IPS DF 6.9 (cell line): ENCODE data around the gene DMAP1.

Experiments used
- DNase-seq: peaks from one replicate; pipeline ENCODE4 v3.0.0-alpha.2; 2013; ENCODE audit warnings: low read depth, low spot score
- H3K27ac ChIP-seq: one replicate; pipeline ENCODE4 v1.5.1; 2013; ENCODE audit warnings: low read length, control low read depth
- H3K27me3 ChIP-seq: 2 replicates; pipeline ENCODE4 v1.6.1; 2013; ENCODE audit warnings: mild to moderate bottlenecking, low read length; ENCODE audit not compliant: control insufficient read depth, insufficient read depth
- H3K36me3 ChIP-seq: 2 replicates; pipeline ENCODE4 v1.6.1; 2013; ENCODE audit warnings: low read length; ENCODE audit not compliant: control insufficient read depth, insufficient read depth
- H3K4me1 ChIP-seq: 2 replicates; pipeline ENCODE4 v1.6.1; 2013; ENCODE audit warnings: low read length; ENCODE audit not compliant: control insufficient read depth, insufficient read depth
- H3K4me3 ChIP-seq: 2 replicates; pipeline ENCODE4 v1.5.1; 2013; ENCODE audit warnings: mild to moderate bottlenecking, low read length
- H3K9me3 ChIP-seq: 2 replicates; pipeline ENCODE4 v1.6.1; 2013; ENCODE audit warnings: low read length, inconsistent platforms; ENCODE audit not compliant: control insufficient read depth, insufficient read depth
- WGBS: extraction: QIAGEN DNeasy Blood & Tissue Kit; methylation state at CpG from one replicate; pipeline ENCODE4 v1.1.7; 2013; ENCODE audit warnings: mixed read lengths, missing lambda C conversion rate; ENCODE audit not compliant: insufficient read length, insufficient coverage; 5-methylcytosine and 5-hydroxymethylcytosine counted together

The DMAP1 gene

GRCh38 chr1:44240802-44241671 is 27.8 kb downstream of the DMAP1 start:
- no peak for DNase-seq
- Histone ChIP-seq H3K36me3 (no peaks in the 10 kb centered on the region), H3K27ac (no peak overlapping the region), H3K9me3 (no peaks in the 10 kb centered on the region), H3K4me1 (peaks cover 9% of the 10 kb centered on the region), H3K27me3 (no peaks in the 10 kb centered on the region), H3K4me3 (no peak overlapping the region)
- no CpG with 5 or more reads among the region's 9 CpGs for WGBS

DNA sequence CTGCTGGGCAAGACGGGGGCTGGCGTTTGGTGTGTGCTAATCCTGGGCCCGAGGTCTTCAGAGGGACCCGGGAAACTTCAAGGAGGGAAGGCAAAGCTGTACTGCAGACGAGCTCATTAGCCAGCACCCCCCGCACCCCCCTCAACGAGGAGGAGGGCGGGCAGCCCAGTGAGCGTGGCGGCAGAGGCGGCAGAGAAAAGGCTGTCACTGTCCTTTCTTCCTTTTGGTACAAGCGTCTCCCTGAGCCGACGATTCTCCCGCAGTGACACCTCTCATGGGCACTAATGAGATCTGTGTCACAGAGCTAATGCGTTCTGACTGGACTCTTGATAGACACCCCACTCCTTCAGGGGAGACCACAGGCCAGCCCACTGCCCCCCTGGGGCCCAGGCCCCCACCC is 29.5 kb downstream of the DMAP1 start:
- Histone ChIP-seq H3K4me1 (peaks cover 9% of the 10 kb centered on the region), H3K27ac (no peak overlapping the region), H3K36me3 (no peaks in the 10 kb centered on the region), H3K9me3 (no peaks in the 10 kb centered on the region), H3K27me3 (no peaks in the 10 kb centered on the region), H3K4me3 (no peak overlapping the region)
- no CpG with 5 or more reads among the region's 16 CpGs for WGBS
- DNase-seq, result no peak

DNA sequence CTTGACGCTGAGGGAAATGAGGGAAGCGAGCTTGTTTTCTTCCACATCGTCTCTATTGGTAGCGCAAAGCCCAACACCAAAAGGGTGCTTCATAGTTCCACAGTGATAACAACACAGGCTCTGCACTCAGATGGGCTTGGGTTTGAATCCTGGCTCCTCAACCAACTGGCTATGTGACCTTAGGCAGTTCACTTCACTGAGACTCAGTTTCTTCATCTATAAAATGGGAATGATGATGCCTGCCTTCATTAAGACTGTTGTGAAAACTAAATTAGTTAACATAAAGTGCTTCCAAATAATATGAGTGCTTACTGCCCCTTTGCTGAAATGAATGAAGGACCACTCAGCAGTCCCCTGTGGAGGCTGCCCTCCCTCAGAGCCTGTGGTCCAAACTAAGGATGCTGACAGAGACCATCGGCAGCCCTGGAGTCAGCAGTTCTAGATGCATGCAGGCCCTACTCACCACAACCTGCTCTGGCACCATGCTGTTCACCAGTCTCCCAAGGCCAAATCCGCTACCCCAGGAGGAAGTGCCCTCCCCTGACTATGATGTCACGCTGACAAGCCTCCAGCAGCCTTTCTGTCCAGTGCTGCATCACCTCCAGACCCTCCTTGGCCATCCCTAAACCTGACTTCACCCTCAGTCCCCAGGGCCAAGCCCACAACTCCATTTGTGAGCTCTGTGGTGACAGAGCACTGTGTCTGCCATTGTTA is 30.7 kb downstream of the DMAP1 start:
- Histone ChIP-seq H3K36me3 (no peaks in the 10 kb centered on the region), H3K9me3 (no peaks in the 10 kb centered on the region), H3K4me1 (peaks cover 6% of the 10 kb centered on the region; the same call in 1 of the 2 replicates), H3K27me3 (no peaks in the 10 kb centered on the region), H3K4me3 (no peak overlapping the region), H3K27ac (no peak overlapping the region)
- no peak for DNase-seq
- no CpG with 5 or more reads among the region's 7 CpGs for WGBS

DNA sequence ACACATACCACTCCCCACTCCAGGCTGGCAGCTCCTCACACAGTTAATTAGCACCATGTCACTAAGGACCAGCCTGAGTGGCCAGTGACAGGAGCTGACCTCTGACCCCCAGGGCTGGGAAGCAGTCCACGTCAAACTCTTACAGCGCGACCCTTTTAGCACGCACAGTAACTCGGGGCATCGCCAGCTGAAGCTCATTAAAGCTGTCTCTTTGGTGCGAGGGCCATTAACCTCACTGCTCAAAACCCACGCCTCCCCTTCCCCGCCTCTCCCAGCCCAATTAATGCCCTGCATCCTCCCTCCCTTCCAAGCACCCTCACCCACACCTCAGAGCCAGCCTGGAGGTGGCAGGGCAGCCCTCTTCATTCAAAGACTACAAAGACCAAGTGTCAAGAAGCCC is 31.7 kb downstream of the DMAP1 start:
- peaks cover 1% of the 10 kb centered on the region; the same call in 1 of the 2 replicates for H3K4me1 ChIP-seq
- no peaks in the 10 kb centered on the region for H3K36me3 ChIP-seq
- no peak overlapping the region for H3K27ac ChIP-seq
- H3K4me3 ChIP-seq, result no peak overlapping the region
- H3K9me3 ChIP-seq, result no peaks in the 10 kb centered on the region
- no peaks in the 10 kb centered on the region for H3K27me3 ChIP-seq
- no peak for DNase-seq
- WGBS, result no CpG with 5 or more reads among the region's 9 CpGs

GRCh38 chr1:44246806-44247205 is 33.5 kb downstream of the DMAP1 start:
- no peaks in the 10 kb centered on the region for H3K36me3 ChIP-seq
- no CpG with 5 or more reads among the region's 2 CpGs for WGBS

GRCh38 chr1:44249543-44249942 is 36.3 kb downstream of the DMAP1 start:
- H3K27me3 ChIP-seq, result no peaks in the 10 kb centered on the region
- WGBS, result no CpG with 5 or more reads among the region's 7 CpGs
- H3K27ac ChIP-seq, result no peak overlapping the region
- H3K4me1 ChIP-seq, result no peaks in the 10 kb centered on the region
- no peaks in the 10 kb centered on the region for H3K9me3 ChIP-seq
- no peak overlapping the region for H3K4me3 ChIP-seq
- H3K36me3 ChIP-seq, result no peaks in the 10 kb centered on the region
- no peak for DNase-seq

More at GRCh38 chr1:44246806-44247205, 33.5 kb downstream of the DMAP1 start:
- H3K27ac ChIP-seq, result no peak overlapping the region
- H3K27me3 ChIP-seq, result no peaks in the 10 kb centered on the region
- no peak overlapping the region for H3K4me3 ChIP-seq
- H3K9me3 ChIP-seq, result no peaks in the 10 kb centered on the region
- H3K4me1 ChIP-seq, result no peaks in the 10 kb centered on the region
- no peak for DNase-seq

- Histone ChIP-seq H3K27ac (no peak overlapping the region), H3K9me3 (no peaks in the 10 kb centered on the region), H3K36me3 (no peaks in the 10 kb centered on the region), H3K27me3 (no peaks in the 10 kb centered on the region), H3K4me1 (no peaks in the 10 kb centered on the region), H3K4me3 (no peak overlapping the region)
- DNase-seq, result no peak
- WGBS, result no CpG with 5 or more reads among the region's 33 CpGs
These were observed 37.0 kb downstream of the DMAP1 start for GRCh38 chr1:44250068-44250781.

GRCh38 chr1:44251486-44251885 is 38.2 kb downstream of the DMAP1 start:
- Histone ChIP-seq H3K27me3 (no peaks in the 10 kb centered on the region), H3K4me1 (0 out of 2 replicates have a peak, but pooled peaks cover under 1% of the 10 kb centered on the region), H3K4me3 (no peak overlapping the region), H3K36me3 (0 out of 2 replicates have a peak, but pooled peaks cover 2% of the 10 kb centered on the region), H3K27ac (no peak overlapping the region), H3K9me3 (no peaks in the 10 kb centered on the region)
- no CpG with 5 or more reads among the region's 1 CpG for WGBS
- no peak for DNase-seq

DNA sequence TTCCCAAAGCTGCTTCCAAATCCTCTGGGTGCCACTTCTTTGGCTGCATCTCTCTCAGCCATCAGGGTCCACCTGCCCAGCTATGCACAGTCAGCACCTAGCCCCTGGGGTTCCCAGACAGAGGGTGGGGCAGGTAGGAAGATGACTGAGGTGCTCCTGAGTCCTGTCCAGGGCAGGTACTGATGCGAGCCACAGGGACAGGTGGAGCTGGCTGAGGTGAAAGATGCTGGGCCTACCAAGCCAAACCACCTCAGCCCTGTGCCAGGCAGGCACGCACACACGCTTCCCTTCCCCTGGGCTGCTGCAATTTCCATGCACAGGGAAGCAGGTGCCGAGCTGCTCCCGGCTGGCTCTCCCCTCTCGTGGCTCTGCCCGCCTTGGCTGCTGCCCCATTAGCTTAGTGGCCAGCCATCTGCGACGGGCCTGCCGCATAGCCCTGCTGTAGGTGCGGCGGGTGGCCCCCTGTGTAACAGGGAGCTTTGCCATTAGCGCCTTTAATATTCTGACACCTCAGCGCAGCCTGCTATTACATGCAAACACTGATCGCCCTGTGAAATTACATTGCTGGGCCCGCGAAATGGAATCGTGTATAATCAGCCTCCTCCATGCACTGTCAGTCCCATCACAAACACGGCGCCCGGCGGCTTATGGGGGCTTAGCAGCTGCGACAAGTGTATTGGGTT is 38.9 kb downstream of the DMAP1 start:
- Histone ChIP-seq H3K27me3 (no peaks in the 10 kb centered on the region), H3K27ac (no peak overlapping the region), H3K4me3 (no peak overlapping the region), H3K36me3 (0 out of 2 replicates have a peak, but pooled peaks cover 2% of the 10 kb centered on the region), H3K4me1 (0 out of 2 replicates have a peak, but pooled peaks cover 1% of the 10 kb centered on the region), H3K9me3 (no peaks in the 10 kb centered on the region)
- DNase-seq, result no peak
- WGBS, result no CpG with 5 or more reads among the region's 23 CpGs
